K562 (cell line): Measurements from ENCODE around the gene ELMO1. TPM values are rescaled to one million over a fixed set of nuclear protein-coding genes. Genes with fewer than 3 reads are reported as not detected.

Experiments
- ATAC-seq: fragments of 200-7000 bp; cut with Tn5 transposase; 3 replicates; pipeline ENCODE4 v1.9.1; 2020; ENCODE audit warnings: moderate library complexity
- BruUV-seq: library from RNA; stranded (reverse); fragments of 400-500 nt; replicated peaks from 2 replicates; lab custom pipeline; 2021; lab: Mats Ljungman, UMichigan
- CTCF ChIA-PET: fragments of 300-600 bp; formaldehyde crosslinking; extraction: SDS; loops from one replicate; lab custom pipeline; 2021; ENCODE audit warnings: low intra/inter-chr PET ratio; lab: Yijun Ruan, JAX
- POLR2A ChIA-PET: fragments of 300-600, 350-650 bp; sonication (Branson Sonifier 250); formaldehyde crosslinking; extraction: SDS; loops from one replicate; lab custom pipeline; 2021; ENCODE audit warnings: antibody characterized with exemption, inconsistent platforms; lab: Yijun Ruan, JAX
- DNase-seq, 4 experiments: peaks; one replicate each; pipeline versions ENCODE4 v3.0.0 to v3.0.0-alpha.2; 2011 to 2018; ENCODE audit warnings: low spot score in 3 of 4, mixed read lengths in 3 of 4; ENCODE audit errors: extremely low read depth in 1 of 4
- FAIRE-seq: peaks from 2 replicates; lab custom pipeline; 2011; peaks lifted over from hg19 to GRCh38; lab: Jason Lieb, UNC
- H2AFZ ChIP-seq: 2 replicates; pipeline ENCODE4 v1.6.0; 2011; ENCODE audit warnings: low read depth, low read length, control low read depth, inconsistent platforms
- H3K27ac ChIP-seq: fragments of 200-600 bp; 3 replicates; pipeline ENCODE4 v1.8.0; 2011; ENCODE audit warnings: low read depth, mild to moderate bottlenecking, control low read depth, inconsistent platforms, low read length, moderate library complexity, mixed read lengths; ENCODE audit errors: extremely low read depth
- H3K27me3 ChIP-seq, 2 experiments: fragments of 300-600 bp in 1 of 2; 2 replicates in 1 of 2; 3 replicates in 1 of 2; pipeline versions ENCODE4 v1.6.0 to v1.8.0; 2011; ENCODE audit warnings: inconsistent platforms in 2 of 2, low read length in 2 of 2, mild to moderate bottlenecking in 1 of 2, mixed read lengths in 1 of 2, moderate library complexity in 1 of 2; ENCODE audit not compliant: control insufficient read depth in 2 of 2, insufficient read depth in 2 of 2
- H3K36me3 ChIP-seq: fragments of 300-600 bp; 3 replicates; pipeline ENCODE4 v1.8.0; 2011; ENCODE audit warnings: mild to moderate bottlenecking, low read length, inconsistent platforms; ENCODE audit not compliant: control insufficient read depth, insufficient read depth
- H3K4me1 ChIP-seq, 2 experiments: fragments of 200-600 bp in 1 of 2; replicated peaks in 1 of 2; 2 replicates in 1 of 2; 3 replicates in 1 of 2; pipeline versions ENCODE4 v1.5.1 to v1.8.0; 2011; ENCODE audit warnings: inconsistent platforms in 2 of 2, low read length in 2 of 2, mild to moderate bottlenecking in 1 of 2, mixed read lengths in 1 of 2, moderate library complexity in 1 of 2; ENCODE audit not compliant: control insufficient read depth in 2 of 2, insufficient read depth in 2 of 2
- H3K4me2 ChIP-seq: 2 replicates; pipeline ENCODE4 v1.6.1; 2011; ENCODE audit warnings: low read length, control low read depth, inconsistent platforms, mixed read lengths; ENCODE audit not compliant: insufficient read depth
- H3K4me3 ChIP-seq: fragments of 200-600 bp; sonication (generic), shearing (Covaris generic); 2 replicates; pipeline ENCODE4 v1.5.1; 2016; ENCODE audit warnings: control low read depth, inconsistent platforms
- H3K79me2 ChIP-seq: fragments of 200-600 bp; 3 replicates; pipeline ENCODE4 v1.8.0; 2011; ENCODE audit warnings: low read length, inconsistent platforms; ENCODE audit not compliant: control insufficient read depth, insufficient read depth
- H3K9ac ChIP-seq, 2 experiments: 2 replicates each; pipeline versions ENCODE4 v1.6.0 to v1.6.1; 2011; ENCODE audit warnings: low read depth in 2 of 2, low read length in 2 of 2, control low read depth in 1 of 2, inconsistent platforms in 1 of 2, mild to moderate bottlenecking in 1 of 2, mixed read lengths in 1 of 2; ENCODE audit not compliant: insufficient read depth in 1 of 2
- H3K9me1 ChIP-seq: one replicate; pipeline ENCODE4 v1.6.0; 2011; ENCODE audit warnings: inconsistent platforms, mild to moderate bottlenecking, low read length, moderate library complexity; ENCODE audit not compliant: control insufficient read depth, insufficient read depth
- H3K9me3 ChIP-seq: replicated peaks from 2 replicates; pipeline ENCODE4 v1.5.1; 2011; ENCODE audit warnings: low read depth, low read length, inconsistent platforms; ENCODE audit not compliant: control insufficient read depth, insufficient read depth
- H4K20me1 ChIP-seq: replicated peaks from 2 replicates; pipeline ENCODE4 v1.6.1; 2011; ENCODE audit warnings: low read length, inconsistent platforms, mixed read lengths; ENCODE audit not compliant: control insufficient read depth, insufficient read depth
- ARID3A ChIP-seq: IDR thresholded peaks from 2 replicates; pipeline ENCODE4 v1.6.1; 2012; ENCODE audit warnings: low read depth, low read length, improper control_type of control experiment, borderline replicate concordance
- ELF1 ChIP-seq: fragments of 200-800 bp; sonication (Bioruptor generic); IDR thresholded peaks from 2 replicates; pipeline ENCODE4 v1.6.1; 2016; ENCODE audit warnings: missing genetic modification characterization, missing compliant biosample characterization
- JUN ChIP-seq, 2 experiments: sonication (generic) in 1 of 2; formaldehyde crosslinking in 1 of 2; IDR thresholded peaks; 2 replicates each; pipeline versions ENCODE4 v1.6.1 to v1.8.0; 2012 to 2022; ENCODE audit warnings: borderline replicate concordance in 2 of 2, mild to moderate bottlenecking in 2 of 2, improper control_type of control experiment in 1 of 2, low read depth in 1 of 2, low read length in 1 of 2, missing genetic modification reagents in 1 of 2
- MBD2 ChIP-seq: sonication (generic); IDR thresholded peaks from 2 replicates; pipeline ENCODE4 v1.6.1; 2016; ENCODE audit warnings: low read depth, borderline replicate concordance
- MTA1 ChIP-seq: fragments of 450-650 bp; IDR thresholded peaks from 2 replicates; pipeline ENCODE4 v1.6.1; 2017; ENCODE audit warnings: borderline replicate concordance
- POLR2AphosphoS2 ChIP-seq: IDR thresholded peaks from 2 replicates; pipeline ENCODE4 v1.6.1; 2012; ENCODE audit warnings: low read length, improper control_type of control experiment
- TEAD2 ChIP-seq: fragments of 450-650 bp; IDR thresholded peaks from 2 replicates; pipeline ENCODE4 v1.6.1; 2016; ENCODE audit warnings: missing genetic modification characterization, control low read depth, missing compliant biosample characterization
- YY1 ChIP-seq, 3 experiments: IDR thresholded peaks; 2 replicates each; pipeline ENCODE4 v1.6.1; 2011; ENCODE audit warnings: low read length in 2 of 3, mild to moderate bottlenecking in 2 of 3, moderate library complexity in 2 of 3, borderline replicate concordance in 1 of 3, control low read depth in 1 of 3, low read depth in 1 of 3; ENCODE audit not compliant: insufficient read depth in 3 of 3, insufficient replicate concordance in 2 of 3, control insufficient read depth in 1 of 3, insufficient read length in 1 of 3; ENCODE audit errors: extremely low read depth in 1 of 3
- ZNF143 ChIP-seq: sonication (generic); formaldehyde crosslinking; IDR thresholded peaks from 2 replicates; pipeline ENCODE4 v1.9.0; 2022; ENCODE audit warnings: mild to moderate bottlenecking, missing genetic modification reagents
- ZNF395 ChIP-seq: fragments of 200-800 bp; sonication (Bioruptor generic); IDR thresholded peaks from 2 replicates; pipeline ENCODE4 v1.6.1; 2017; ENCODE audit warnings: missing genetic modification characterization, missing compliant biosample characterization
- ZNF431 ChIP-seq: sonication (generic); formaldehyde crosslinking; IDR thresholded peaks from 2 replicates; pipeline ENCODE4 v1.8.0; 2022; ENCODE audit warnings: mild to moderate bottlenecking, missing genetic modification reagents
- ZNF668 ChIP-seq: fragments of 250-450 bp; sonication (Bioruptor Pico); IDR thresholded peaks from 2 replicates; pipeline ENCODE4 v1.8.0; 2022; ENCODE audit warnings: mild to moderate bottlenecking, inconsistent platforms
- WGBS: fragments of 100-300 bp; shearing (Covaris generic); methylation state at CpG from one replicate; pipeline ENCODE4 v1.1.6; 2016; ENCODE audit warnings: low coverage, mixed read lengths; ENCODE audit not compliant: insufficient coverage; ENCODE audit errors: missing lambda C conversion rate; 5-methylcytosine and 5-hydroxymethylcytosine counted together
- in situ Hi-C: fragments of 300-500 bp; cut with MboI; formaldehyde crosslinking; loops from 4 replicates; pipeline ENCODE4 v1.15.0; 2018; ENCODE audit warnings: inconsistent platforms, mixed read lengths
- intact Hi-C: fragments of 100-400 bp; cut with micrococcal nuclease; formaldehyde crosslinking; loops from 2 replicates; pipeline ENCODE4 v1.14.2; 2022
- polyA plus RNA-seq, 8 experiments: library from polyadenylated mRNA; depleted of rRNA in 4 of 8; stranded (reverse) in 5 of 8; unstranded in 3 of 8; fragments of >200 nt; fragmentation: Nextera tagmentation in 2 of 8; fragmentation: Illumina TruSeq in 1 of 8; extraction: Ambion mirVana in 2 of 8; extraction: Trizol in 1 of 8; gene quantifications; 2 replicates each; pipeline versions ENCODE4 v1.2.1 to v1.2.3, GENCODE V29; 2011 to 2014; ENCODE audit warnings: inconsistent platforms in 1 of 8, missing spikeins in 1 of 8
- total RNA-seq, 7 experiments: library from RNA; depleted of rRNA in 6 of 7; stranded (reverse); fragments of >200 nt in 6 of 7; fragmentation: Illumina TruSeq in 2 of 7; extraction: Trizol in 2 of 7; gene quantifications; 2 replicates each; pipeline versions ENCODE4 v1.2.1 to v1.2.3, GENCODE V29; 2011 to 2021; ENCODE audit warnings: low replicate concordance in 1 of 7
- TF ChIP-seq, protein P1 (sequence below): fragments of 250-450 bp; sonication (Bioruptor Pico); IDR thresholded peaks from 2 replicates; pipeline ENCODE4 v1.8.0; 2022; ENCODE audit warnings: inconsistent platforms, mild to moderate bottlenecking, moderate library complexity, borderline replicate concordance

Gene ELMO1
- total and polyA plus RNA-seq, 9 of the 15 experiments (the other 6 are each of a cell fraction or from before 2014, with no cell fraction given): 0.36 to 7.2 (median 3.6) TPM

DNA sequence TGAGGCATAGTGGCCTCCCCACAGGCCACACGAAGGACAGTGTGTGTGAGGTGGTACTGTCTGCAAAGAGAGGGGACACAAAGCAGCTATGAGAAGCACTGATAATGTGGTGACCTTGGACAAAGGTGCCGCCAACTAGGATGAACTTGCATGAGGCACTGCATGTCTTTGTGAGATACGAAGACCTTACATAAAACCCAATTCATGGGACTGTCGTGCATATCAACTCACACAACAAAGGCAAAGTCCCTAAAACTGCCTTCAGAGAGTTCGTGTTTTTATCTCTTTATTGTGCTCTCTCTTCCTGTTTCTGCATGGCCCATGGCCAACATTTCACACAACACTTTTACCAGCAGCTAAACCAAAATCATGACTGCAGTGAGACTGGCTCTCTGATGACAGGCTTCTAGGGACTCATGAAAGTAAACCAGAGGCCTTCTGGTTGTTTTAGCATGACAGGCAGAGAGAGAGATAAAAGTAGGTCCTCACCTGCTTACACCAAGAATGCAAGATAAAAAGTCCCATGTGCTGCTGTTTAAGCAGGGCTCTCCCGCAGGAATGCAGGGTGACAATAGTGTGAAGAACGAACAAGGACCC lies 347.8 kb downstream of the ELMO1 start:
- Histone ChIP-seq H3K27me3 (no peaks in the 10 kb centered on the region), H3K4me1 (no peaks in the 10 kb centered on the region), H2AFZ (no peak overlapping the region), H3K9me3 (no peaks in the 10 kb centered on the region), H4K20me1 (no peaks in the 10 kb centered on the region), H3K36me3 (no peaks in the 10 kb centered on the region), H3K4me3 (no peak overlapping the region), H3K9me1 (no peaks in the 10 kb centered on the region), H3K79me2 (no peaks in the 10 kb centered on the region), H3K4me2 (no peak overlapping the region), H3K9ac (no peak overlapping the region), H3K27ac (no peak overlapping the region)
- ATAC-seq (no peak), DNase-seq (peak in 1 of 4 experiments; percentile 3), FAIRE-seq (no peak)
- WGBS: under 1% methylated on average over 7 of the region's 7 CpGs
- BruUV-seq: no TSS peak
- ChIA-PET POLR2A (interaction anchor here (1.3 kb wide), 1 partner anchor 12 kb away, joined by 3 read pairs; no protein-coding TSS in a partner anchor), CTCF (no interaction called here)
- in situ Hi-C loops: no loop called here
- intact Hi-C loops: no loop called here
- TF ChIP-seq ELF1 (tag): no peak
- TF ChIP-seq TEAD2: no peak
- no peak for TF ChIP-seq YY1 (IDR thresholded peaks at IDR 0.05; ENCODE audit: borderline replicate concordance in 1 of 3, control insufficient read depth in 1 of 3, extremely low read depth in 1 of 3, insufficient read depth in 3 of 3, insufficient read length in 1 of 3, insufficient replicate concordance in 2 of 3, low read depth in 1 of 3, low read length in 2 of 3)
- no peak for TF ChIP-seq ZNF395 (CRISPR knock-in tag)
- no peak for TF ChIP-seq ZNF668 (CRISPR knock-in tag)
- no peak for TF ChIP-seq JUN (IDR thresholded peaks at IDR 0.05; ENCODE audit: borderline replicate concordance, low read depth, low read length)
- no peak for TF ChIP-seq JUN (CRISPR knock-in tag; IDR thresholded peaks at IDR 0.05; ENCODE audit: borderline replicate concordance)
- TF ChIP-seq, protein P1, sequence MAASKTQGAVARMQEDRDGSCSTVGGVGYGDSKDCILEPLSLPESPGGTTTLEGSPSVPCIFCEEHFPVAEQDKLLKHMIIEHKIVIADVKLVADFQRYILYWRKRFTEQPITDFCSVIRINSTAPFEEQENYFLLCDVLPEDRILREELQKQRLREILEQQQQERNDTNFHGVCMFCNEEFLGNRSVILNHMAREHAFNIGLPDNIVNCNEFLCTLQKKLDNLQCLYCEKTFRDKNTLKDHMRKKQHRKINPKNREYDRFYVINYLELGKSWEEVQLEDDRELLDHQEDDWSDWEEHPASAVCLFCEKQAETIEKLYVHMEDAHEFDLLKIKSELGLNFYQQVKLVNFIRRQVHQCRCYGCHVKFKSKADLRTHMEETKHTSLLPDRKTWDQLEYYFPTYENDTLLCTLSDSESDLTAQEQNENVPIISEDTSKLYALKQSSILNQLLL (CRISPR knock-in tag): no peak
- TF ChIP-seq ZNF143: no peak
- no peak for TF ChIP-seq MTA1
- TF ChIP-seq POLR2AphosphoS2: no peak
- no peak for TF ChIP-seq ARID3A
- no peak for TF ChIP-seq MBD2
- no peak for TF ChIP-seq ZNF431
